Lung (tissue), 12 donors: ENCODE data around the gene TOR1B. TPM values are rescaled to one million over a fixed set of nuclear protein-coding genes. Genes with fewer than 3 reads are reported as not detected.

Source experiments
- ATAC-seq: fragments of 200-7000 bp; cut with Tn5 transposase; one replicate; pipeline ENCODE4 v1.9.1; 2020; ENCODE audit warnings: moderate number of reproducible peaks; ENCODE audit not compliant: insufficient read depth, low FRiP score
- DNase-seq, 3 donors: peaks; one replicate each; pipeline ENCODE4 v3.0.0-alpha.2; 2013 to 2017
- H3K27ac ChIP-seq, 2 donors: one replicate each; pipeline ENCODE4 v1.5.1; 2013; ENCODE audit warnings: mild to moderate bottlenecking in 2 of 2, moderate library complexity in 2 of 2, control low read depth in 1 of 2, inconsistent platforms in 1 of 2, low read depth in 1 of 2, low read length in 1 of 2
- H3K27me3 ChIP-seq, 3 donors: one replicate each; pipeline ENCODE4 v1.5.1; 2013; ENCODE audit warnings: low read length in 2 of 3; ENCODE audit not compliant: control insufficient read depth in 3 of 3, insufficient read depth in 3 of 3
- H3K36me3 ChIP-seq, 4 donors: one replicate each; pipeline ENCODE4 v1.5.1; 2013; ENCODE audit warnings: low read length in 4 of 4, mild to moderate bottlenecking in 1 of 4, moderate library complexity in 1 of 4; ENCODE audit not compliant: control insufficient read depth in 4 of 4, insufficient read depth in 4 of 4
- H3K4me1 ChIP-seq, 5 donors: one replicate each; pipeline ENCODE4 v1.5.1; 2013; ENCODE audit warnings: low read length in 5 of 5, mild to moderate bottlenecking in 2 of 5, moderate library complexity in 1 of 5; ENCODE audit not compliant: control insufficient read depth in 5 of 5, insufficient read depth in 5 of 5
- H3K4me3 ChIP-seq: one replicate; pipeline ENCODE4 v1.5.1; 2013; ENCODE audit warnings: mild to moderate bottlenecking, control low read depth, moderate library complexity
- H3K9ac ChIP-seq, 2 donors: one replicate each; pipeline ENCODE4 v1.5.1; 2013; ENCODE audit warnings: low read length in 2 of 2, control low read depth in 1 of 2; ENCODE audit not compliant: insufficient read depth in 1 of 2
- H3K9me3 ChIP-seq, 4 donors: one replicate each; pipeline ENCODE4 v1.5.1; 2013; ENCODE audit warnings: low read length in 3 of 4, mild to moderate bottlenecking in 1 of 4, moderate library complexity in 1 of 4; ENCODE audit not compliant: control insufficient read depth in 4 of 4, insufficient read depth in 3 of 4
- CTCF ChIP-seq: IDR thresholded peaks from 2 replicates; pipeline ENCODE4 v1.5.1; 2012; ENCODE audit warnings: mild to moderate bottlenecking; ENCODE audit errors: control extremely low read depth, extremely low read depth
- WGBS, 2 donors: extraction: QIAGEN DNeasy Blood & Tissue Kit; methylation state at CpG; one replicate each; pipeline ENCODE4 v1.1.7; 2013; 5-methylcytosine and 5-hydroxymethylcytosine counted together
- polyA plus RNA-seq, 2 donors: library from polyadenylated mRNA; stranded (reverse); fragments of 200-250 nt; gene quantifications; one replicate each; pipeline ENCODE4 v1.2.1, GENCODE V29; 2013
- total RNA-seq, 2 donors: library from RNA; depleted of rRNA in 1 of 2; stranded (reverse); fragments of >200 nt in 1 of 2; gene quantifications; one replicate each; pipeline ENCODE4 v1.2.1, GENCODE V29; 2014 to 2021
- donor health status: control.
- donor health status: control.
- donor health status: Bipolar disorder and iron deficiency.
- donor health status: healthy.
- donor health status: DM: yes; HTN: yes; CAD: no.

The TOR1B gene
- total and polyA plus RNA-seq, 4 donors = 10.1 to 26.7 (median 26.0) TPM

DNA sequence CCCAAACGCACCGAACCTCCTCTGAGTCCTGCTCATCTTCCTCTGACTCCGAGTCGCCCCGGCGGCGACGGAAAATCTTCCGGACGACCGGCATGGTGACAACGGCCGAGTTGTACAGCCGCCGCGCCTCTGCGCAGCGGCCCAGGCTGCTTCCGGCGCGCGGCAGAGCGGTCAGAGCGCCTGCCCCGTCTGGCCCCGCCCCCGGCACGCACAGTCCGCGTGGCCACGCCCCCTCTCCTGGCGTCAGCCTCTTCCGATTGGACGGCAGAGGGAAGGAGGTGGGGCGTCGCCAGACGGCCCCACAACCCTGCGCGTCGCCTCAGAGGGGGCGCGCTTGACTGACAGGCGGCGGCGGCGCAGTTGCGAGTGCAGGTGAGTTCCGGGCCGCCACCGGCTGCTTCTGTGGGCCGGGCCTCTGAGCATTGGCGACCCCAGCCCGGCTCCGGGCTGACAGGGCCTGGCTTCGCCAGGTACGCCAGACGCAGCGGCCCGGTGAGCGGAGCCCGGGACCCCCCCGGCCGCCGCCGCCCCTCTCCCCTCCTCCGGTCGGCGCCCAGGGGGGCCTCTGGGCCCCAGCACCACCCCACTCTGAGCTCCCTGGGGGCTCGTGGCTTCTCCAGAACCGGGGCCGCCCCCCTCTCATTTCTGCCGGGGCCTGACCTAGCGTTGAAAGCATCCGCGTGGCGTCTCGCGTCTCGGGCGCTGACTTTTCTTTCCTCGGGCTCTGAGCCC lies 32.3 kb downstream of the TOR1B start, which contains the start of the genes C9orf78 and USP20:
TSS of gene C9orf78 (minus strand) at position 148 of the 732 bp plus-strand sequence. CDS start at position 94, 54 bp downstream.
TSS of gene USP20 (plus strand) at position 331 of the 732 bp plus-strand sequence. CDS start 17,098 bp downstream, outside the sequence.
- Histone ChIP-seq H3K27me3 (no peaks in the 10 kb centered on the region), H3K9me3 (no peaks in the 10 kb centered on the region), H3K27ac (peak within 1 kb of the TSS; percentile 77 to 94), H3K4me3 (peak within 1 kb of the TSS; percentile 93), H3K4me1 (peaks cover 0 to 19% (median 8%) of the 10 kb centered on the region in 5 donors), H3K9ac (peak within 1 kb of the TSS; percentile 77 to 80), H3K36me3 (peaks cover 0 to 18% (median 9%) of the 10 kb centered on the region in 4 donors)
- ATAC-seq (peak; percentile 100), DNase-seq (peak; percentile 97 to 98 (median 97))
- TF ChIP-seq CTCF = no peak
- 0 to 1% methylated on average over 52 to 81 of the region's 81 CpGs for WGBS, 2 donors

GRCh38 chr9:129835860-129836223 lies 32.9 kb downstream of the TOR1B start:
- Histone ChIP-seq H3K4me3 (peak overlapping the region; percentile 93), H3K9ac (peak overlapping the region; percentile 27 to 46), H3K9me3 (no peaks in the 10 kb centered on the region), H3K27me3 (no peaks in the 10 kb centered on the region), H3K36me3 (peaks cover 0 to 14% (median 5%) of the 10 kb centered on the region in 4 donors), H3K27ac (peak overlapping the region; percentile 77 to 84), H3K4me1 (peaks cover 0 to 19% (median 8%) of the 10 kb centered on the region in 5 donors)
- WGBS, 2 donors = 0 to 1% methylated on average over 19 of the region's 19 CpGs
- DNase-seq = no peak
- no peak for TF ChIP-seq CTCF
- no peak for ATAC-seq

GRCh38 chr9:129836311-129837007 lies 33.5 kb downstream of the TOR1B start:
- DNase-seq = peak in 1 of 3 donors; percentile 10
- 26 to 39% methylated on average over 16 of the region's 16 CpGs for WGBS, 2 donors
- TF ChIP-seq CTCF = no peak
- Histone ChIP-seq H3K36me3 (peaks cover 0 to 14% (median 2%) of the 10 kb centered on the region in 4 donors), H3K4me1 (peaks cover 0 to 19% (median 8%) of the 10 kb centered on the region in 5 donors), H3K27me3 (no peaks in the 10 kb centered on the region), H3K9me3 (no peaks in the 10 kb centered on the region), H3K9ac (peak overlapping the region; percentile 27 to 46), H3K4me3 (no peak overlapping the region), H3K27ac (no peak overlapping the region)
- no peak for ATAC-seq
